Suprapubic skin (tissue), 4 donors: ENCODE data around the gene NPY1R. TPM values are rescaled to one million over a fixed set of nuclear protein-coding genes. Genes with fewer than 3 reads are reported as not detected.

ENCODE experiments used
- DNase-seq, 2 donors: peaks; one replicate each; pipeline ENCODE4 v3.0.0-alpha.2; 2019; ENCODE audit warnings: low spot score in 2 of 2
- H3K27ac ChIP-seq: fragments of 200-600 bp; sonication (generic); one replicate; pipeline ENCODE4 v1.5.1; 2019
- H3K27me3 ChIP-seq: fragments of 200-600 bp; sonication (generic); one replicate; pipeline ENCODE4 v1.5.1; 2019
- H3K36me3 ChIP-seq: fragments of 200-600 bp; sonication (generic); one replicate; pipeline ENCODE4 v1.5.1; 2019
- H3K4me1 ChIP-seq: fragments of 200-600 bp; sonication (generic); one replicate; pipeline ENCODE4 v1.5.1; 2019
- H3K4me3 ChIP-seq: fragments of 200-600 bp; sonication (generic); one replicate; pipeline ENCODE4 v1.5.1; 2019; ENCODE audit warnings: mild to moderate bottlenecking
- H3K9me3 ChIP-seq: fragments of 200-600 bp; sonication (generic); one replicate; pipeline ENCODE4 v1.5.1; 2019
- CTCF ChIP-seq, 2 donors: fragments of 200-600 bp in 1 of 2; fragments of 450-650 bp in 1 of 2; sonication (generic) in 1 of 2; IDR thresholded peaks; one replicate each; pipeline ENCODE4 v1.5.1; 2016 to 2019; ENCODE audit warnings: antibody characterized with exemption in 2 of 2, mild to moderate bottlenecking in 1 of 2, moderate library complexity in 1 of 2
- EP300 ChIP-seq: sonication (generic); formaldehyde crosslinking; IDR thresholded peaks from one replicate; pipeline ENCODE4 v1.6.1; 2017; ENCODE audit warnings: antibody characterized with exemption
- POLR2A ChIP-seq, 2 donors: fragments of 450-650 bp; IDR thresholded peaks; one replicate each; pipeline ENCODE4 v1.6.1; 2017; ENCODE audit warnings: antibody characterized with exemption in 2 of 2, mild to moderate bottlenecking in 2 of 2, moderate library complexity in 2 of 2
- POLR2AphosphoS5 ChIP-seq, 3 donors: sonication (generic); formaldehyde crosslinking; IDR thresholded peaks; one replicate each; pipeline ENCODE4 v1.6.1; 2017; ENCODE audit warnings: antibody characterized with exemption in 3 of 3
- WGBS: methylation state at CpG from one replicate; pipeline ENCODE4 v1.1.5; 2018; 5-methylcytosine and 5-hydroxymethylcytosine counted together
- total RNA-seq, 4 donors: library from RNA; depleted of rRNA; stranded (reverse); fragments of >200 nt; gene quantifications; one replicate each; pipeline ENCODE4 v1.1.0, GENCODE V29; 2016

NPY1R gene
- total RNA-seq, 4 donors from 2014 or later = 16.1 to 30.8 (median 22.3) TPM

GRCh38 chr4:163335384-163335783 lies 3.0 kb upstream of the NPY1R start:
- H3K27ac ChIP-seq = no peak overlapping the region
- H3K27me3 ChIP-seq = peaks cover 14% of the 10 kb centered on the region
- H3K9me3 ChIP-seq = no peaks in the 10 kb centered on the region
- peaks cover 27% of the 10 kb centered on the region for H3K4me1 ChIP-seq
- no peaks in the 10 kb centered on the region for H3K36me3 ChIP-seq
- H3K4me3 ChIP-seq = no peak overlapping the region
- 87% methylated on average over 3 of the region's 3 CpGs for WGBS
- TF ChIP-seq POLR2A (IDR thresholded peaks at IDR 0.05) (no peak), EP300 (no peak), CTCF (IDR thresholded peaks at IDR 0.05) (no peak), POLR2AphosphoS5 (IDR thresholded peaks at IDR 0.05) (no peak)
- no peak for DNase-seq

- Histone ChIP-seq H3K27me3 (peaks cover 22% of the 10 kb centered on the region), H3K27ac (no peak overlapping the region), H3K36me3 (no peaks in the 10 kb centered on the region), H3K4me1 (peaks cover 27% of the 10 kb centered on the region), H3K4me3 (peak overlapping the region; percentile 58), H3K9me3 (no peaks in the 10 kb centered on the region)
- DNase-seq = no peak
- under 1% methylated on average over 22 of the region's 58 CpGs for WGBS
- no peak for TF ChIP-seq CTCF (IDR thresholded peaks at IDR 0.05)
- TF ChIP-seq POLR2AphosphoS5 (IDR thresholded peaks at IDR 0.05) = no peak
- TF ChIP-seq EP300 = no peak
These were observed 593 bp downstream of the NPY1R start for GRCh38 chr4:163331629-163332376.

GRCh38 chr4:163330916-163331628 lies 1.3 kb downstream of the NPY1R start:
- Histone ChIP-seq H3K27me3 (peaks cover 22% of the 10 kb centered on the region), H3K27ac (no peak overlapping the region), H3K36me3 (no peaks in the 10 kb centered on the region), H3K4me3 (peak overlapping the region; percentile 58), H3K4me1 (peaks cover 27% of the 10 kb centered on the region), H3K9me3 (no peaks in the 10 kb centered on the region)
- TF ChIP-seq POLR2A (IDR thresholded peaks at IDR 0.05) (no peak), EP300 (no peak), POLR2AphosphoS5 (IDR thresholded peaks at IDR 0.05) (no peak), CTCF (IDR thresholded peaks at IDR 0.05) (no peak)
- 31% methylated on average over 16 of the region's 16 CpGs for WGBS
- no peak for DNase-seq

GRCh38 chr4:163317110-163317509 lies 15.3 kb downstream of the NPY1R start:
- Histone ChIP-seq H3K9me3 (peaks cover 8% of the 10 kb centered on the region), H3K4me1 (no peaks in the 10 kb centered on the region), H3K4me3 (no peak overlapping the region), H3K27me3 (no peaks in the 10 kb centered on the region), H3K36me3 (no peaks in the 10 kb centered on the region), H3K27ac (no peak overlapping the region)
- no peak for DNase-seq
- WGBS = 0% methylated on average over 1 of the region's 1 CpG
- TF ChIP-seq EP300 (no peak), CTCF (IDR thresholded peaks at IDR 0.05) (no peak), POLR2AphosphoS5 (IDR thresholded peaks at IDR 0.05) (no peak), POLR2A (IDR thresholded peaks at IDR 0.05) (no peak)

- Histone ChIP-seq H3K9me3 (no peaks in the 10 kb centered on the region), H3K4me3 (no peak overlapping the region), H3K4me1 (no peaks in the 10 kb centered on the region), H3K36me3 (no peaks in the 10 kb centered on the region), H3K27ac (no peak overlapping the region), H3K27me3 (no peaks in the 10 kb centered on the region)
- no peak for DNase-seq
- WGBS = 67% methylated on average over 1 of the region's 1 CpG
- TF ChIP-seq POLR2AphosphoS5 (IDR thresholded peaks at IDR 0.05) (no peak), EP300 (no peak), CTCF (IDR thresholded peaks at IDR 0.05) (no peak), POLR2A (IDR thresholded peaks at IDR 0.05) (no peak)
These were observed 22.9 kb downstream of the NPY1R start for GRCh38 chr4:163309466-163309865.
